T1000 (cell line): ENCODE data around the gene CALR.
"Not testable (repeated sequence)": the region's sequence is repeated elsewhere in the genome, so short reads cannot be mapped to it uniquely, and the experiment has no call there.

ENCODE experiments used
- DNase-seq: peaks from one replicate; lab custom pipeline; 2025; ENCODE audit warnings: mixed read lengths; lab: John Stamatoyannopoulos, UW

The CALR gene

DNA sequence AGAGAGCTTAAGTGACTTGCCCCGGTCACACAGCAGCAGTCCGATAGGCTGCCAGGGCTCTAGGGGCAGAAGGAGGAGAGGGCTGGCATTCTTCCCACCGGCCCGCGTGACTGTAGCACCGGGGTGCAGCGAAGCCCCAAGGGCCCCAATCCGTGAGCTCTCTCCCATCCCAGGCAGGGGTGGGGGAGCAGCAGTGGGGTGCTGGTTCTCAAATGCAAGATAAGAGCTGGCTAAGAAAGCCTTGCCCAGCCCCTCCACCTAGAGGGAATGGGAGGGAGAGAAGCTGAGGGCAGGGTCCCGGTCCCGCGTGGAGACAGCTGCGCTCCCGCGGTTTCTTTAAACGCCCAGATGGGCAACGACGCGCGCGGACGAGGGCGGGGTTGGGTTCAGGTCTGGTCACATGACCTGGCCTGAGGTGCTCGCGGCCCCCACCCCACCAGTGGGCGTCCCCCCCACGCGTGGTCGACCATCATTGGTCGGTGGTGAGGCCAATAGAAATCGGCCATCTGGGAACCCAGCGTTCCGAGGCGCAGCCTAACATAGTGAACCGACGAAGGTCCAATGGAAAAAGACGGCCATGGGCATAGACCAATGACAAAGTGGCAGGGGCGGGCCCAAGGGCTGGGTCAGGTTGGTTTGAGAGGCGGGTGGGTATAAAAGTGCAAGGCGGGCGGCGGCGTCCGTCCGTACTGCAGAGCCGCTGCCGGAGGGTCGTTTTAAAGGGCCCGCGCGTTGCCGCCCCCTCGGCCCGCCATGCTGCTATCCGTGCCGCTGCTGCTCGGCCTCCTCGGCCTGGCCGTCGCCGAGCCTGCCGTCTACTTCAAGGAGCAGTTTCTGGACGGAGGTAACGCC, at the start of gene CALR:
TSS of gene CALR (plus strand) at position 683 of the 852 bp plus-strand sequence. CDS start at position 754, 71 bp downstream.
- DNase-seq, result peak; percentile 98

- DNase-seq, result not testable (repeated sequence)
These were observed 48.1 kb upstream of the CALR start for GRCh38 chr19:12890299-12890786.

GRCh38 chr19:12890787-12891552, 47.4 kb upstream of the CALR start, which contains the start of gene GCDH:
Gene GCDH, plus strand, starts transcription at chr19:12891160. Its CDS starts 145 bp downstream, at chr19:12891305.
- DNase-seq, result peak; percentile 94

DNA sequence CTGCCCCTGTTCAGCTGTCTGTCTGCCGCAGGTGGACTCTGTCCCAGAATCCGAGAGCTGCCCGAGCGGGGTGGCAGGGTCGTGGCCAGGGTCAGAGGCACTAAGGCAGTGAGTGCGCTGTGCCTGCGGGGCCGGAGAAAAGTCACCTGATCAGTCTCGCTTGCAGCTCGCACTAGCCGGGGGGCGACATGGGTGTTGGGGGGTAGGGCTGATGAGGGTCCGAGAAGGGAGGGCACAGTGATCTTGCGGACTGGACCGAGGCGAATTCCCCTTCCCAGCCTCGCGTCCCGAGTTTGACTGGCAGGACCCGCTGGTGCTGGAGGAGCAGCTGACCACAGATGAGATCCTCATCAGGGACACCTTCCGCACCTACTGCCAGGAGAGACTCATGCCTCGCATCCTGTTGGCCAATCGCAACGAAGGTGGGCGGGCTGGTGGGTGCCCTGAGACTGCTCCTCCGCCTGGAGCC, 46.8 kb upstream of the CALR start:
- no peak for DNase-seq

GRCh38 chr19:12893582-12893981, 44.8 kb upstream of the CALR start:
- no peak for DNase-seq

DNA sequence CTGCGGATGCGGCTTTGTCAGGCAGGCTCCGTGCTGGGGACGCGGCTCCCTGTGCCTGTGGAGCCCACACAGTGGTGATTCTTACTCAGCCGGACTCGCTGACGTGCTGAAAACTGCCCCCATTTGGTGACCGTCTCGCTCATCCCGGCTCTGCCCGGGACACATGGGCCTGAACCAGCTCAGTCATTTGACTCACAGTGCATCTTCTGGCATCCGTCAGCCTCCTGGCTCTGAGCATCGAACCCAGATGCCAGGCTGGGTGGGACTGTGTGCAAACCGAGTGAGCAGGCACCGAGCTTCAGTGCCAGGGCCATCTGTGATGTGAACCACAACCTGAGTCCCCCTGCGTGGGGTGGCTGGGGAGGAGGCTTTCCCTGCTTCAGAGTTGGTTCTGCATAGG, 41.9 kb upstream of the CALR start:
- DNase-seq, result no peak

DNA sequence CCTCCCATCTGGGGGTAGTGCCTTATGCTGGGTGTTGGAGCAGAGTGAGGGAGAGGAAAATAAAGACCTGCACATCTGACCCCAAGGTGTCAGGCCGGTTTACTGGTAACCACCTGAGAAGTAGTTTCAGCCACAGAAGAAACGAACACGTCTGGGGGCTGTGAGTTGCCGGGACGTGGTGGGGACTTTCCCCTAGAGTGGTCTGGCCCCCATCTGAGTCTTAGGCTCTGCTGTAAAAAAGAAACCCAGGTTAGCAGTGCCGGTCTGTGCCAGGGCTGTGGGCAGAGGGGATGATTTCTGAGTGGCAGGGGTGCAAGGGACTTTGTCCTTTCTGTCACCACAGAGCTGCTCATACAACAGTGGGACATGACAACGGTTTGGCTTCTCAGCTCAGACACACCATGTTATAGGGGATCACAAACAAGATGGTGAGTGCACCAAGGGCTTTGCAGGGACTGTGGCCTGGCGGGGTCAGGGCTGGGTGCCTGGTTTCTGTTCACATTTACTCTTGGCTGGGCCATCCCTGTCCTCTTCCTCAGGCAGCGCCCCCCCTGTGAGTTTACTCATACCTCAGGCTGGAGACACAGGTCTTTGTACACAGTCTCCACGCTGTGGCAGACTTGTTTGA, 38.4 kb upstream of the CALR start:
- no peak for DNase-seq

DNA sequence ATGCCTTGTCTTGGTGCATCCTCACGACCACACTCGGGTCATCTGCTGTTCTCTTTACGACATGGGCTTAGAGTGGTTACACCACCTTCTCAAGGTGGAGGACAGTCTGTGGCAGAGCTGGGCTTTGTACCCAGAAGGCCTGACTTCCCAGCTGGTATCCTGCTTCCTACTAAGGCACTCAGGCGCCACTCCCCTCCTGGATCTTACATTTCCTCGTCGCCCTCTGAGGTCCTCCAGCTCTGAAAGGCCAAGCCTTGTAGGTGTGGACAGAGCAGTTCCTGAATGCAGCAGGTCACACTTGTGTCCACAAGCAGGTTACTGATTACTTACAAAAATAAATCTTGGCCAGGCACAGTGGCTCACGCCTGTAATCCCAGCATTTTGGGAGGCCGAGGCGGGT, 31.2 kb upstream of the CALR start:
- no peak for DNase-seq

GRCh38 chr19:12912571-12912970, 25.8 kb upstream of the CALR start:
- DNase-seq, result no peak

GRCh38 chr19:12913011-12913561, 25.3 kb upstream of the CALR start:
- DNase-seq, result no peak

DNA sequence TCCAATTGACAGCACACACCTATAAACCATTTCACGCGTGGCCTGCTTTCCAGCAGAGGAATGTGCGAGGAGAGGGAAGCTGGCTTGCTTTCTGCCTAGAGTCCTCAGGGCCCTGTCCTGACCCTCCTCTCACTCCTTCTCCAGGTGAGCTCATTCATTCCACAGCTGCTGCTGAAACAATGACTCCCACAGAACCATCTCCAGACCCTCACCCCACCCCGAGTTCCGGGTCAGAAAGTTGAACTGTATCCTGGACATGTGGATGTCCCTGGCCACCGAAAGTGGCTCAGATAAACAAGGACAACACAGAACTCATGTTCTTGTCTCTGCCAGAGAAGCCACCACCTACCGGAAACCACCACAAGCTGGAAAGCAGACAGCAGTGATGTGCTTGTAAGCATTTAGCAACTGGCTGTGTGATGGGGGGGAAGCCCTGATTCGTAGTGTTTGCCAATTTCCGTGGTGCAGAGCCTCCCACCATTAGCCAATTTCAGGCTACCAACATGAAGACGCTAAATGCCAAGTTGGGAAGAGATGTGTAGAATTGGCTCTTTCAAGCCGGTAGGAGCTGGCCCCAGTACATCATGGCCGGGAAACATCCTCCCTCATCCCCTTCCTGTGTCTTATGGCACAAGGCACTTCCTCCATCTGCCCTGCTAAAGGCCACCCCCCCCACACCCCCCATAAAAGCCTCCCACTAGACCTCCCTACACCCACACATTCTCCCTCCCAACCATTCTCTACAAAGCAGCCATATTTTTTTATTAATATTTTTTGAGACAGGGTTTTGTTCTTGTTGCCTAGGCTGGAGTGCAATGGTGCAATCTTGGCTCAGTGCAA, 24.3 kb upstream of the CALR start:
- no peak for DNase-seq

GRCh38 chr19:12915860-12916259, 22.5 kb upstream of the CALR start:
- not testable (repeated sequence) for DNase-seq

GRCh38 chr19:12918253-12918652, 20.2 kb upstream of the CALR start:
- no peak for DNase-seq

GRCh38 chr19:12921047-12921446, 17.4 kb upstream of the CALR start:
- no peak for DNase-seq

GRCh38 chr19:12922959-12923358, 15.4 kb upstream of the CALR start:
- DNase-seq, result no peak

DNA sequence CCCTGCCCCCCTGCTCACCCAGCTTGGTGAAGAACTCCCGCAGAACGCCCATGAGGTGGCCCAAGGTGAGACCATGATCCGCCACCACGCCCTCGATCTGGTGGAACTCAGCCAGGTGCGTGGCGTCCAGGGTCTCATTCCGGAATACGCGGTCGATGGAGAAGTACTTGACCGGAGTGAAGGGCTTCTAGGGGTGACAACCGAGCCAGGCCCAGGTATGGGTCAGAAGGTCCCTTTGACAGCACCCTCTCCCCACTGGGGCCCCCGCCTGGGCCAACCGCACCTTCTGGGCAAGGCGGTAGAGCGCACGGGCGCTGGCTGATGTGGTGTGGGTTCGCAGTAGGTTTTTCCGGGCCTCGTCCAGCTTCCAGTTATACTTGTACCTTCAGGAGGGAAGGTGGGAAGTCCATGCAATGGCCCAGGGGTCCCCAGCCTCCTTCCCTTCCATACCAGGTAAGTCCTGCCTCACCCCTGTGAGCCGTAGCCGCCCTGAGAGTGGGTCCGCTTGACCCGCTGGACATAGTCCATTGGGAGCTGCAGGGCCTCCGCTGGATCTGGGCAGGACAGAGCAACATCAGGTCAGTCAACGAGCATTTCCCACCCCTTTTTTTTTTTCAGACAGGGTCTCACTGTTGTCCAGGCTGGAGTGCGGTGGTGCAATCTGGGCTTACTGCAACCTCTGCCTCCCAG, 13.6 kb upstream of the CALR start:
- DNase-seq, result no peak

DNA sequence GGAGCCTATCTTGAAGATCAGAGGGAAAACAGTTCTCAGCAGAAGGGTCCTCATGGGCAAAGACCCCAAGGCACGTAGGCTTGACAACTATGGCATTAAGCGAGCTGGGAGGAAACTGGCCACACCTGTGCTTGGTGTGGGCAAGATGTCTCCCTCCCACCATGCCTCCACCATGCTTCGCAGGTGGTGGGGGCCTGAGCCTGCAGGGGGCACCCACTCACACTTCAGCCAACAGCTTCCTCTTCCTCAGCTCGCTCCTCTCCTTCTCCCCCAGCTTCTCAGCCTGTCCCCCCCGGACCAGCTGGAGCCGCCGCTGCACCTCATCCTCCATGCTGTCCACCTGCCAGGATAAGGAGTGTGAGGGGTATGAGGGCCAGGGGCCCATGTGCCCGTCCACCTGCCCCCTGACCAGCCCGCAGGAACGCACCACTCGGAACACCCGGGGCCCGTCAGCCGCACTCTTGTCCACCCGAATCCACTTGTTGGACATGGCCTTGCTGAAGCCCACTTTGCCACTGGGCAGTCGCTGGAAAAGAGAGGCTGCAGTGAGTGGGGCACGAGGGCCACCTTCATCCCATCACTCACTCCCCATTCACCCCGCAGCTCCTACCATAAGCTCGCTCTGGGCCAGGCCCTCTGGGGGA, 8.3 kb upstream of the CALR start:
- DNase-seq, result no peak

GRCh38 chr19:12932392-12933286, 5.8 kb upstream of the CALR start:
- DNase-seq, result no peak
